Pancreas (tissue), 10 donors: Measurements from ENCODE around the gene GRIN3B. TPM values are rescaled to one million over a fixed set of nuclear protein-coding genes. Genes with fewer than 3 reads are reported as not detected.
A peak's percentile ranks its signal among the peaks of the same experiment; 100 is the strongest.

Experiments
- ATAC-seq, 4 donors: fragments of 200-7000 bp; cut with Tn5 transposase; one replicate each; pipeline versions ENCODE4 v1.8.0 to v1.9.1; 2020; ENCODE audit warnings: mild to moderate bottlenecking in 4 of 4, moderate library complexity in 4 of 4
- DNase-seq, 6 donors: peaks; one replicate each; pipeline ENCODE4 v3.0.0-alpha.2; 2020
- FAIRE-seq: peaks from 2 replicates; lab custom pipeline; 2012; peaks lifted over from hg19 to GRCh38; lab: Jason Lieb, UNC
- H3K27ac ChIP-seq, 4 donors: fragments of 200-600 bp; sonication (generic); 1 replicate in 3 of 4; 2 replicates in 1 of 4; pipeline versions ENCODE4 v1.5.0 to v1.8.0; 2020
- H3K27me3 ChIP-seq, 4 donors: fragments of 200-600 bp; one replicate each; pipeline ENCODE4 v1.8.0; 2021
- H3K36me3 ChIP-seq, 3 donors: fragments of 200-600 bp; sonication (generic) in 1 of 3; one replicate each; pipeline versions ENCODE4 v1.5.0 to v1.8.0; 2020 to 2021
- H3K4me1 ChIP-seq, 3 donors: fragments of 200-600 bp; one replicate each; pipeline ENCODE4 v1.8.0; 2021
- H3K4me3 ChIP-seq, 4 donors: fragments of 200-600 bp; sonication (generic) in 2 of 4; one replicate each; pipeline versions ENCODE4 v1.5.0 to v1.8.0; 2020 to 2021
- H3K9me3 ChIP-seq, 4 donors: fragments of 200-600 bp; one replicate each; pipeline ENCODE4 v1.8.0; 2021
- CTCF ChIP-seq, 4 donors: fragments of 200-600 bp; sonication (generic) in 3 of 4; IDR thresholded peaks; one replicate each; pipeline versions ENCODE4 v1.5.0 to v1.8.0; 2021; ENCODE audit warnings: antibody characterized with exemption in 4 of 4
- WGBS, 2 donors: extraction: QIAGEN DNeasy Blood & Tissue Kit; methylation state at CpG; one replicate each; pipeline ENCODE4 v1.1.7; 2013; 5-methylcytosine and 5-hydroxymethylcytosine counted together
- intact Hi-C, 3 donors: fragments of 100-400 bp; cut with DNase I; formaldehyde crosslinking; loops; one replicate each; pipeline versions ENCODE4 v1.11.1 to v1.14.2; 2022
- polyA plus RNA-seq, 2 donors: library from polyadenylated mRNA; stranded (reverse); fragments of 200-250 nt; gene quantifications; one replicate each; pipeline ENCODE4 v1.2.3, GENCODE V29; 2013
- total RNA-seq, 6 donors: library from RNA; stranded (reverse); fragmentation: NEBNext Ultra II Directional in 4 of 6; extraction: Animal tissue kit (Norgen Biotek cat#: 25700) in 4 of 6; gene quantifications; one replicate each; pipeline versions ENCODE4 v1.2.1 to v1.2.4, GENCODE V29; 2021 to 2023
- donor health status: healthy with polysubstance abuse.
- donor health status: DM: no; HTN: no; CAD: no; lungs with moderate emphysema.
- donor health status: DM: no; HTN: no; CAD: no.
- donor health status: control.
- donor health status: control.
- donor health status: Bipolar disorder and iron deficiency.
- donor health status: DM: yes; HTN: yes; CAD: no.
- donor health status: DM: no; HTN: no; CAD: no.
- donor health status: DM: no; HTN: no; CAD: no.
- donor health status: DM: yes; HTN: yes; CAD: no.

The GRIN3B gene
- total and polyA plus RNA-seq, 8 donors = 0.08 to 0.09 TPM; not detected in 6

- Histone ChIP-seq H3K36me3 (peaks cover 0 to 41% (median 21%) of the 10 kb centered on the region in 3 donors), H3K4me1 (no peaks in the 10 kb centered on the region), H3K27ac (no peak overlapping the region), H3K4me3 (no peak overlapping the region), H3K27me3 (no peaks in the 10 kb centered on the region), H3K9me3 (no peaks in the 10 kb centered on the region)
- intact Hi-C loops = no loop called here
- DNase-seq (peak in 2 of 6 donors; percentile 32 to 76), ATAC-seq (peak in 1 of 4 donors; percentile 2), FAIRE-seq (no peak)
- 93% methylated on average over 43 to 45 of the region's 45 CpGs for WGBS, 2 donors
- TF ChIP-seq CTCF (IDR thresholded peaks at IDR 0.05) = no peak
Observed at GRCh38 chr19:1008268-1009040, 8.2 kb downstream of the GRIN3B start.

DNA sequence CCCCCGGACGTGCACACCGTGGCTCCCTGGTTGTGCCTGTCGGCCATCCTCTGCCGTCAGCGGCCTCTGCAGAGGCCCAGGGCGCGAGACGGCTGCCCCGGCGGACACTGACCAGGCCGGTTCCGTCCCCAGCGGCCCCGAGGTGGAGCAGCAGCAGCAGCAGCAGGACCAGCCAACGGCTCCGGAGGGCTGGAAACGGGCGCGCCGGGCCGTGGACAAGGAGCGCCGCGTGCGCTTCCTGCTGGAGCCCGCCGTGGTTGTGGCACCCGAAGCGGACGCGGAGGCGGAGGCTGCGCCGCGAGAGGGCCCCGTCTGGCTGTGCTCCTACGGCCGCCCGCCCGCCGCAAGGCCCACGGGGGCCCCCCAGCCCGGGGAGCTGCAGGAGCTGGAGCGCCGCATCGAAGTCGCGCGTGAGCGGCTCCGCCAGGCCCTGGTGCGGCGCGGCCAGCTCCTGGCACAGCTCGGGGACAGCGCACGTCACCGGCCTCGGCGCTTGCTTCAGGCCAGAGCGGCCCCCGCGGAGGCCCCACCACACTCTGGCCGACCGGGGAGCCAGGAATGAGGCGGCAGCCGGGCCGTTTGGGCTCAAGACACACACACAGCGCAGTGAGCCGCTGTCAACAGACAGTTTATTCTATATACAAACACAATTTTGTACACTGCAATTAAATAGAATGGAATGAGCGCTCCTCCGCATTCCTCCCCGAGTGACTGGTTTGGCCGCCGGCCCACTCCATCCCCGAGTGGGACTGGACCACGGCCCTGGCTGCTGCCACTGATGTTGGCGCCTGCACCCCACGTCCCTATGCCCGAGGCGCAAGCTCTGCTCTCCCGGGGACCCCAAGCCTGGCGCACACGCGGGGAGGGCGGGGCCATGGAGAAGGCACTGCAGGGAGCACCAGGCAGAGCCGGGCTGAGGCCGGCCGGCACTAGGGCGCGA, 9.1 kb downstream of the GRIN3B start:
- no peaks in the 10 kb centered on the region for H3K9me3 ChIP-seq
- no peak overlapping the region for H3K27ac ChIP-seq
- peaks cover 0 to 49% (median 21%) of the 10 kb centered on the region in 3 donors for H3K36me3 ChIP-seq
- WGBS, 2 donors = 88 to 90% methylated on average over 86 to 92 of the region's 92 CpGs
- FAIRE-seq (no peak), DNase-seq (peak in 3 of 6 donors; percentile 42 to 82 (median 59)), ATAC-seq (peak in 2 of 4 donors; percentile 2 to 17)
- no peaks in the 10 kb centered on the region for H3K4me1 ChIP-seq
- H3K27me3 ChIP-seq = no peaks in the 10 kb centered on the region
- intact Hi-C loops = no loop called here
- TF ChIP-seq CTCF (IDR thresholded peaks at IDR 0.05) = no peak
- no peak overlapping the region for H3K4me3 ChIP-seq

DNA sequence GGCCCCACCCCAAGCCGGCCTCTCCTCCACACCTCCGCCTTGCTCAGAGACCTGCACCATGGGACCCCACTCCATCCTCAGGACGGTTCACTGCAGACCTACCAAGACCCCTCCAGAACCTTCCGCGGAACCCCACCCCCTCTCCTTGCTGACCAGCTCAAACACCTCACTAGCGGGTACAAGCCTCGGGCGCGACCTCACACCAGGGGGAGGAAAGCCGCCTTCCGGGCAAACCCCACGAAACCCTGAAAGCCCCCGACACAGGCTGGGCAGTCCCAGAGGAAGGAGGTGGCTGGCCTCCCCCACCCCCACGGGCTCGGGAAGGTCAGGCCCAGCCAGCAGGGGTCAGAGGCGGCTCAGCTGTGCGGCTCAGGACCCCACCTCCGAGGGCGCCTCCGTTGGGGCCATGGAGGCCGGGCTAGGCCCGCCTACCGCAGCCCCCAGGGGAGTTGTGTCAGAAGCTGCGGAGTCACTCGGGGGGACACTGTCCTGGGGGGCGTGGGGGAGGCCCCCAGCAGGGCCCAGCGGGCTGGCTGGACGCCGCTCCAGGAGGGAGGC, 9.8 kb downstream of the GRIN3B start:
- Histone ChIP-seq H3K4me1 (no peaks in the 10 kb centered on the region), H3K27ac (no peak overlapping the region), H3K27me3 (no peaks in the 10 kb centered on the region), H3K9me3 (no peaks in the 10 kb centered on the region), H3K36me3 (peaks cover 0 to 49% (median 21%) of the 10 kb centered on the region in 3 donors), H3K4me3 (no peak overlapping the region)
- FAIRE-seq (no peak), ATAC-seq (no peak), DNase-seq (peak in 3 of 6 donors; percentile 42 to 77 (median 56))
- WGBS, 2 donors = 88 to 91% methylated on average over 28 to 29 of the region's 29 CpGs
- intact Hi-C loops = no loop called here
- TF ChIP-seq CTCF (IDR thresholded peaks at IDR 0.05) = no peak

DNA sequence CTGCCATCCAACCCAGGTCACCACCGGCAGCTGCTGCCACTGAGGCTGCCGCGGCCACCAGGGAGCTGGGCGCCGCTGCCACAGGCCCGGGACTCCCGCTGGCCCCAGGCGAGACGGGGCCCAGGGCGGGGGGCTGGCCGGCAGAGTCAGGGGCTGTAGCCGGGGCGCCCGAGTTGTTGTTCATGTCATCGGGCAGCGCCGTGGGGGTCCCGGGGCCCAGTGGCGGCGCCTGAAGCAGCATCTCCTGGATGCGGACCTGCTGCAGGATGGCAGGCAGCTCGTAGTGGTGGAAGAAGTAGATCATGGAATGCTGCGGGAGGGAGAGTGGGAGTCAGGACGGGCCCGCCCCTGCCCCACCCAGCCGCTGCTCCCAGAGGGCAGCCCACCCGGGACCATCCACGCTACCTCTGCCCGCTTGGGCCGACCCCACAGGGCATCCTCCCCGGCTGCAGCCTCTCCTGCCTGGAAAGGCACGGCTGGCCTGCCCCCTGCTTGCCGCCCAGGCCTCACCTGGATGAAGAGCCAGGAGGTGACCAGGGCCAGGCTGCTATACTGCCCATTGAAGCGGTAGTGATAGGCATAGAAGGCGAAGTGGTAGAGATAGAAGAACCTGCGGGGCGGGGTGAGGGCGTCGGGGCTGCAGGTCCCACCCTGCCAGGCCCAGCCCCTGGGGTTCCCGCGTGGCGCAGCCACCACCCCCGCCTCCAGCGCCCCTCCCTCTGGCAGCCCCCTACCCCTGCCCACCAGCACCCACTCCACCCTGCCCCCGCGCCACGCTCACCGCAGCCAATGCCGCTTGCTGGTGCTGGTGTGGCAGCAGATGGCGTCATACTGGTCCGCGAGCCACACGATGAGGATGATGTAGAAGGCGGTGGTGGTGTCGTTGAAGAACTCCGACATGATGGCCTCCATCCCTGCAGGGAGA, 10.6 kb downstream of the GRIN3B start:
- Histone ChIP-seq H3K36me3 (peaks cover 0 to 49% (median 21%) of the 10 kb centered on the region in 3 donors), H3K4me3 (no peak overlapping the region), H3K27me3 (no peaks in the 10 kb centered on the region), H3K4me1 (peaks cover 0 to 1% (median 0%) of the 10 kb centered on the region in 3 donors), H3K9me3 (no peaks in the 10 kb centered on the region), H3K27ac (no peak overlapping the region)
- intact Hi-C loops = no loop called here
- no peak for TF ChIP-seq CTCF (IDR thresholded peaks at IDR 0.05)
- FAIRE-seq (no peak), ATAC-seq (no peak), DNase-seq (peak in 3 of 6 donors; percentile 48 to 78 (median 56))
- 93 to 94% methylated on average over 49 to 56 of the region's 56 CpGs for WGBS, 2 donors
